ENCODE measurements around the gene GPATCH2L.

DNA sequence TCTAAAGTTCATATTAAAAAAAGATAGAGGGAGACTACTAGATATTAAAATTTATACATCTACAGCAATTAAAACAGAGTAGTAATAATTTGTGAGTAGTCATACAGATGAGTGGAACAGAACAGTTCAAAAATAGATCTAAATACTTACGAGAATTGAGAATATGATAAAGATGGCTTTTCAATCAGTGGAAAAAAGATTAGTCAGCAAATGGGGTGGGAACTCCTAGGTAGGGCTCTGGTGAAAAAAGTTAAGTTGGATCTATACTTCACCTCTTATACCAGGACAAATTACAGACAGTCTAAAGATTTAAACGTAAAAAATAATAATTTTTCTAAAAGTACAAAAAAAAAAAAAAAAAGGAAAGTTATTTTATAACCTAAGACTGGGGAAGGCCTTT, 66.9 kb downstream of the GPATCH2L start:
- TF ChIP-seq, protein P1, sequence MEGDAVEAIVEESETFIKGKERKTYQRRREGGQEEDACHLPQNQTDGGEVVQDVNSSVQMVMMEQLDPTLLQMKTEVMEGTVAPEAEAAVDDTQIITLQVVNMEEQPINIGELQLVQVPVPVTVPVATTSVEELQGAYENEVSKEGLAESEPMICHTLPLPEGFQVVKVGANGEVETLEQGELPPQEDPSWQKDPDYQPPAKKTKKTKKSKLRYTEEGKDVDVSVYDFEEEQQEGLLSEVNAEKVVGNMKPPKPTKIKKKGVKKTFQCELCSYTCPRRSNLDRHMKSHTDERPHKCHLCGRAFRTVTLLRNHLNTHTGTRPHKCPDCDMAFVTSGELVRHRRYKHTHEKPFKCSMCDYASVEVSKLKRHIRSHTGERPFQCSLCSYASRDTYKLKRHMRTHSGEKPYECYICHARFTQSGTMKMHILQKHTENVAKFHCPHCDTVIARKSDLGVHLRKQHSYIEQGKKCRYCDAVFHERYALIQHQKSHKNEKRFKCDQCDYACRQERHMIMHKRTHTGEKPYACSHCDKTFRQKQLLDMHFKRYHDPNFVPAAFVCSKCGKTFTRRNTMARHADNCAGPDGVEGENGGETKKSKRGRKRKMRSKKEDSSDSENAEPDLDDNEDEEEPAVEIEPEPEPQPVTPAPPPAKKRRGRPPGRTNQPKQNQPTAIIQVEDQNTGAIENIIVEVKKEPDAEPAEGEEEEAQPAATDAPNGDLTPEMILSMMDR (IDR thresholded peaks at IDR 0.05), result no peak
- TF ChIP-seq ZFX (IDR thresholded peaks at IDR 0.05; ENCODE audit: borderline replicate concordance), result no peak
